Measurements from ENCODE around the gene VAT1L.

VAT1L gene

DNA sequence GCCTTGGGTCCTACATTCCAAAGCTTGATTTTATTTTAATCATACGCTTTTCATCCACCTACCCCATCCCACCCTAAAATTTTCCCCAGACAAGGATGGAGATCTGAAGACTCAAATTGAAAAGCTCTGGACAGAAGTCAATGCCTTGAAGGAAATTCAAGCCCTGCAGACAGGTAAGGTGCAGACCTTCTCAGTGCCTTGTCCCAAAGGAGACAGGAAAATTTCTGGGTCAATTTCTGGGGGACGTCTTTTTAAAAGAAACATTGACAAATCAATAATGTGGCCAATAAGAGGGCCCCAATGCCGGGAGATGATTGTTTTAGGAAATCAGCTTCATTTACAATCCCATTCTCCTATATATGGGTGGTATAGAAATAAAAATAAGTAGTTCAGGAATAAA, 239.7 kb downstream of the VAT1L start:
- DNase-seq (ENCODE audit: low read depth in 1 of 2, low spot score in 1 of 2): no peak
- in situ Hi-C loops (cut with HindIII; ENCODE audit: low pct_unique_long_range_greater_than_20kb, low sequenced_read_pairs): no loop called here
- TF ChIP-seq JUND (IDR thresholded peaks at IDR 0.05; ENCODE audit: low read depth): no peak

All from T47D (cell line).